Rectal smooth muscle tissue (tissue), 1 donor: ENCODE results near the gene ADAMTSL3.

Experiments
- H3K27ac ChIP-seq: one replicate; pipeline ENCODE4 v1.7.0; 2013; ENCODE audit warnings: low read depth, low read length, inconsistent platforms
- H3K27me3 ChIP-seq: one replicate; pipeline ENCODE4 v1.7.0; 2013; ENCODE audit warnings: low read length; ENCODE audit not compliant: control insufficient read depth, insufficient read depth
- H3K36me3 ChIP-seq: one replicate; pipeline ENCODE4 v1.7.0; 2013; ENCODE audit warnings: low read length; ENCODE audit not compliant: control insufficient read depth, insufficient read depth
- H3K4me1 ChIP-seq: one replicate; pipeline ENCODE4 v1.7.0; 2013; ENCODE audit warnings: low read length; ENCODE audit not compliant: control insufficient read depth, insufficient read depth
- H3K4me3 ChIP-seq: one replicate; pipeline ENCODE4 v1.7.0; 2013; ENCODE audit warnings: low read length
- H3K9ac ChIP-seq: one replicate; pipeline ENCODE4 v1.7.0; 2013; ENCODE audit warnings: low read length

ADAMTSL3 gene

DNA sequence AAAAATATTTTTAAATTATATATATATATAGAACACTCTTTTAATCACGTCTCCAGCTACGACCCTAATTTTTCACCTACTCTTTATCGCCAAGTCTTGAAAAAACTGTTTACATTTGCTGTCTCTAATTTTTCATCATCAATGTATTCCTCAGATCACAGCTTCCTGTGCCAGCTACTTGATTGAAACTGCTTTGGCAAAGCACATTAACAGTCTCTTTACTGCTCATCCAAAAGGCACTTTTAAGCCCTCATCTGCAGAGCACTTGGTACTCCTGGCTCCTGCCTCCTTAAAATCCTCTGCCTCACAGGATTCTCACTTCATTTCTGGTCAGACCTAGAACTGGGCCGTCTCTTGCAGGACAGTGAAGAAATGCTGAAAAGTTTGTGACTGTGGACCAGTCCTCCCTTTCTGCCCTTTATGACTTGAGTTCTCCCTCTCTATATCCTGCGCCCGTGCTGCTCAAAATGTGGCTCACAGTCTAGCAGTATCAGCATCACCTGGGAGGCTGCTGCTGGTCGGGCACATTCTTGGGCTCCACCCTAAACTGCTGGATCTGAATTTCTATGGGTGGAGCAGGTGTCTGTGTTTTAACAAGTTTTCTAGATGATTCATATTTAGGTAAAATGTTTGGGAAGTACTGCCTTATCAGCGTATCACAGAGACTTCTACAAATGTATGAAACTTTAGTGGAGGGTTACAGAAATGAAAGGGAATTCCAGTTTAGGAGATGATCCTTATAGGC, 196.8 kb downstream of the ADAMTSL3 start:
- Histone ChIP-seq H3K27me3 (no peaks in the 10 kb centered on the region), H3K4me1 (peaks cover 19% of the 10 kb centered on the region), H3K9ac (no peak overlapping the region), H3K4me3 (no peak overlapping the region), H3K27ac (peak overlapping the region; percentile 58), H3K36me3 (no peaks in the 10 kb centered on the region)

- H3K4me1 ChIP-seq = peaks cover 36% of the 10 kb centered on the region
- H3K27me3 ChIP-seq = no peaks in the 10 kb centered on the region
- H3K27ac ChIP-seq = no peak overlapping the region
- H3K4me3 ChIP-seq = no peak overlapping the region
- H3K36me3 ChIP-seq = no peaks in the 10 kb centered on the region
- H3K9ac ChIP-seq = no peak overlapping the region
Observed at GRCh38 chr15:83853232-83853631, 199.3 kb downstream of the ADAMTSL3 start.

DNA sequence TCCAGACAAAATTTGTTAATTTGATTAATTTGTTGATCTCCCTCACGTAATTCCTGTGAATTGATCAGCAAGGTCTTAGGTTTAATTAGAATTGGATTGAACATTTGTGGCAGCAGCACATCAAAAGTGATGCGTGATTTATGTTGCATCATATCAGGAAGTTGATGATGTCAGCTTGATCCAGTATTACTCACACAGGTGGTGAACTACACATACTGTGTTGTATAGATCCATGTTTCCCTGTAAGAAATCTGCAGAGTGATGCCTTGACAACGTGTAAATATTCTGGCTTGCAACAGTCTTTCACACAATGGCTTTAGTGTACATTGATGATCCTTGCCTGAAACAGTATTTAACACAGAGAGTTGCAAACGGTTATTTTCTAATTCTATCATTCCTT, 200.4 kb downstream of the ADAMTSL3 start:
- no peaks in the 10 kb centered on the region for H3K36me3 ChIP-seq
- H3K27ac ChIP-seq = no peak overlapping the region
- peaks cover 36% of the 10 kb centered on the region for H3K4me1 ChIP-seq
- H3K4me3 ChIP-seq = no peak overlapping the region
- H3K27me3 ChIP-seq = no peaks in the 10 kb centered on the region
- no peak overlapping the region for H3K9ac ChIP-seq

GRCh38 chr15:83854950-83855707, 201.2 kb downstream of the ADAMTSL3 start:
- H3K4me3 ChIP-seq = no peak overlapping the region
- no peaks in the 10 kb centered on the region for H3K27me3 ChIP-seq
- H3K9ac ChIP-seq = no peak overlapping the region
- H3K27ac ChIP-seq = peak overlapping the region; percentile 33
- peaks cover 36% of the 10 kb centered on the region for H3K4me1 ChIP-seq
- H3K36me3 ChIP-seq = no peaks in the 10 kb centered on the region

DNA sequence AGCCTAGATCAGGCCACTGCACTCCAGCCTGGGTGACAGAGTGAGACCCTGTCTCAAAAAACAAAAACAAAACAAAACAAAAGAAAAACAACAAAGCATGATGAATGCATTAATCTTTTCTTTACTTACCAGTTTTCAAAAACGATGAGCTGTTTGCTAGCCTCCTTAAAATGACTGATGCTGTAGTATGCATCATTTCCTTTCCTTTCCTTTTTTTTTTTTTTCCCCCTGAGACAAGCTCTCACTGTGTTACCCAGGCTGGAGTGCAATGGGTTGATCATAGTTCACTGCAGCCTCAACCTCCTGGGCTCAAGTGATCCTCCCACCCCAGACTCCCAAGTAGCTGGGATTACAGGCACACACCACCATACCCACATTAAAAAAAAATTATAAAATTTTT, 202.0 kb downstream of the ADAMTSL3 start:
- peak overlapping the region; percentile 53 for H3K27ac ChIP-seq
- H3K4me3 ChIP-seq = no peak overlapping the region
- H3K9ac ChIP-seq = no peak overlapping the region
- H3K4me1 ChIP-seq = peaks cover 33% of the 10 kb centered on the region
- H3K27me3 ChIP-seq = no peaks in the 10 kb centered on the region
- no peaks in the 10 kb centered on the region for H3K36me3 ChIP-seq

DNA sequence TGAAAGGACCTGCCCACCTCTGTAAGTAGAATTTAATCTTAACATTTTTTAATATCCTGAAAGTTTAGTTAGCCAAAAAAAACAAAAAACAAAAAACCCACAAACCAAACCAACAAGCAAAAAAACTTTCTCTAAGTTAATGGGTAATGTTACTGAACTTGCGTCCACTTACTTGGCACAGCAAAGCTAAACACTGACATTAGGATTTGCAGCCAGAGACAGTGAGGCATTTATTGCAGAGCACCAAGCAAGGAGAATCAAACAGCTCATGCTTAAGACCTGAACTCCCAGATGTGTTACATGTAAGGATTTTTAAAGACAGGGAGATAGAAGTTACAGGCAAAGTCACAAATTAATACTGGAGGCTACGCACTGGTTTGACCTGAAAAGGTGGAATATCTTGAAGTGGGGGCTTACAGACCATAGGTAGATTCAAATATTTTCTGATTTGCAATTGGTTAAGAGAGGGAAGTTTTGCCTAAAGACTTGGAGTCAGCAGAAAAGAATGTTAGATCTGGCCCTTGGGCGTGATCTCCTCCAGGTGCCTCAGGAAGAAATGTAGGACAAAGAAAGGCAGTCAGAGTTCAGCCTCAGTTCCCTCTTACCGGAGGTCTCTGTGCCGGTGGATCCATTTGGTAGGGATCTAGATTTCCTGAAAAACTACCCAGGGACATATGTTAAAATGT, 205.0 kb downstream of the ADAMTSL3 start:
- H3K27ac ChIP-seq = peak overlapping the region; percentile 73
- no peaks in the 10 kb centered on the region for H3K27me3 ChIP-seq
- H3K4me1 ChIP-seq = peaks cover 33% of the 10 kb centered on the region
- no peak overlapping the region for H3K4me3 ChIP-seq
- H3K36me3 ChIP-seq = no peaks in the 10 kb centered on the region
- no peak overlapping the region for H3K9ac ChIP-seq

DNA sequence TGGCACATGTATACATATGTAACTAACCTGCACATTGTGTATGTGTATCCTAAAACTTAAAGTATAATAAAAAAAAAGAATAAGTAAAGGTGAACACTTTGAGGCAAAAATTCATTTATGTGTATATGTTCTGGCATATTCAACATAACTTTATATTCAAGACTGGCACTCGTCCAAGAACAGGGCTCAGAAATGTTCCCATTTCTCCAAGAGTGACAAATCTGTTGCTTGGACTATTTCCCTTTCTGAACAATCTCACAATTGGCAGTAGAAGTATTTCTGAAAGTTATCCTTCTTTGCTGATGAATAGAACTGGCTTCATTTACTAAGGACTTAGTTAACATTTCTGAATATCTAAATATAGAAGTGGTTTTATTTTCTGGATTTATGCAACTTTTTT, 212.8 kb downstream of the ADAMTSL3 start:
- Histone ChIP-seq H3K27ac (no peak overlapping the region), H3K4me3 (no peak overlapping the region), H3K9ac (no peak overlapping the region), H3K4me1 (peaks cover 7% of the 10 kb centered on the region), H3K27me3 (no peaks in the 10 kb centered on the region), H3K36me3 (no peaks in the 10 kb centered on the region)

DNA sequence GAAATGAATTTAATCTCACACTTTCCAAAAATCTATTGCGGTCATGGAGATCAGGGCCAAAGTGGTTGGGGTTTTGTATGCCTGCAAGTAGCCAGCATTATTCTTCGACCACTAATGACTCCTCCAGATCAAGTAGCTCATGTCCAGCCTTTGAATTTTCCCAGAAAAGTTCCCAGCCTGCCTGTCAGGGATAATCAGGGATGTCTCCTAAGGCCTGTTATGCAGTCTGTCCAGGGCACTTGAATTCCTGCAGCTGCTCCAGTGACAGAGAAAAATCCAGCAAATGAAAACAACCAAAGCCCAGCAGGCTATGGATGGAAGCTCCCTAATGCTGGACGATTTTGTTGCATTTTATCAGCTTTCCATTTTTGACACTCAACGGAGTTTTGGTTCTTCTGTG, 215.4 kb downstream of the ADAMTSL3 start:
- Histone ChIP-seq H3K27ac (peak overlapping the region; percentile 49), H3K4me1 (peaks cover 7% of the 10 kb centered on the region)

GRCh38 chr15:83871808-83872559, 218.1 kb downstream of the ADAMTSL3 start:
- Histone ChIP-seq H3K9ac (no peak overlapping the region), H3K4me3 (no peak overlapping the region), H3K27ac (no peak overlapping the region), H3K27me3 (no peaks in the 10 kb centered on the region), H3K36me3 (no peaks in the 10 kb centered on the region), H3K4me1 (peaks cover 7% of the 10 kb centered on the region)

More for the DNA sequence above, 215.4 kb downstream of the ADAMTSL3 start:
- no peaks in the 10 kb centered on the region for H3K36me3 ChIP-seq
- H3K27me3 ChIP-seq = no peaks in the 10 kb centered on the region
- no peak overlapping the region for H3K9ac ChIP-seq
- H3K4me3 ChIP-seq = no peak overlapping the region

- no peak overlapping the region for H3K27ac ChIP-seq
- no peak overlapping the region for H3K9ac ChIP-seq
- H3K27me3 ChIP-seq = no peaks in the 10 kb centered on the region
- H3K36me3 ChIP-seq = no peaks in the 10 kb centered on the region
- H3K4me1 ChIP-seq = peaks cover 7% of the 10 kb centered on the region
- H3K4me3 ChIP-seq = no peak overlapping the region
Observed at GRCh38 chr15:83873966-83874365, 220.0 kb downstream of the ADAMTSL3 start.

DNA sequence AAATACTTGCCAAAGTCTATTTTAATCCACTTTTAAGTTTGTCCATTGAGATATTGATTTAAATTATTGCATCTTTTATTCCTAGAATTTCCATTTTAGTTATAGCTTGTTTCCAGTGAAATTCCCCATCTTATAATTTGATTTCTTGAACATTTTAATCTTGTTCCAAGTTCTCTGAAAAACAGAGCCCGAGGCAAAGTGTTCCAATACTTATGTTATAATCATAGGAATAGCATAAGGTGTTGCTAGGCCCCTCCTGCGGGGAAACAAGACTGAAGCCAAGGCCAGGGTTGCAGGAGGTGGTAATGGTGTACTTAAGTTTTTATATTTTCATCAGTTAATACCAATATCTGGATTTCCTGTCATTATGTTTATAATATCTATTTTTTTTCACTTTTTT, 226.6 kb downstream of the ADAMTSL3 start:
- Histone ChIP-seq H3K9ac (no peak overlapping the region), H3K4me1 (no peaks in the 10 kb centered on the region), H3K4me3 (no peak overlapping the region), H3K27me3 (no peaks in the 10 kb centered on the region), H3K27ac (no peak overlapping the region), H3K36me3 (no peaks in the 10 kb centered on the region)

DNA sequence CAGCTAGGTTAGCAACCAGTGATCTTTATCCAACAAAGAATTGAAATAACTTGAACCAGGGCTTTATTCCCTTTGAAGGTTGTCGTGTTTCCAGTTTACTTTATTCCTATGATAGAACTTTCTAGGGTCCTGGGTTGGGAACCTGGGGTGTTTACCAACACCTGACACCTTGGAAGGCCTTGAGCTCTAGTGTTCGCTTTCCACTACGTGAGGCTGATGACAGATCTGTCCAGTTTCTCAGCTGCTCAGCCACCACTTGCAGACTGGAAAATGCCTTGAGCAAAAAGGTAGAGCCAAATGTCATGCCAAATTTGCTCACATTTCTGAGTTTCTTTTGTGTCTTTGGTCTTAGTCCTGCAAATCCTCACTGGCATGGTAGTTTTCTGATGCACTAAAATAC, 227.2 kb downstream of the ADAMTSL3 start:
- no peak overlapping the region for H3K27ac ChIP-seq
- H3K36me3 ChIP-seq = no peaks in the 10 kb centered on the region
- H3K4me1 ChIP-seq = no peaks in the 10 kb centered on the region
- H3K9ac ChIP-seq = no peak overlapping the region
- no peaks in the 10 kb centered on the region for H3K27me3 ChIP-seq
- no peak overlapping the region for H3K4me3 ChIP-seq
